DND-41 (cell line): ENCODE data around the gene FHIT.

Experiments
- ATAC-seq: fragments of 200-7000 bp; cut with Tn5 transposase; 3 replicates; pipeline ENCODE4 v1.9.1; 2021; ENCODE audit warnings: low read depth; ENCODE audit not compliant: insufficient read depth
- DNase-seq: peaks from one replicate; pipeline ENCODE4 v3.0.0-alpha.2; 2020
- H2AFZ ChIP-seq: 2 replicates; pipeline ENCODE4 v1.6.0; 2012; ENCODE audit warnings: low read depth, low read length
- H3K27ac ChIP-seq: 2 replicates; pipeline ENCODE4 v1.5.1; 2012; ENCODE audit warnings: low read length, inconsistent platforms
- H3K27me3 ChIP-seq: fragments of 200-600 bp; sonication (generic); 2 replicates; pipeline ENCODE4 v1.6.0; 2012; ENCODE audit warnings: low read length, mild to moderate bottlenecking, inconsistent platforms; ENCODE audit not compliant: insufficient read depth, poor library complexity
- H3K36me3 ChIP-seq: 2 replicates; pipeline ENCODE4 v1.5.1; 2012; ENCODE audit warnings: low read length, inconsistent platforms; ENCODE audit not compliant: insufficient read depth
- H3K4me1 ChIP-seq: 2 replicates; pipeline ENCODE4 v1.5.1; 2012; ENCODE audit warnings: mild to moderate bottlenecking, low read length; ENCODE audit not compliant: insufficient read depth
- H3K4me2 ChIP-seq: 2 replicates; pipeline ENCODE4 v1.6.0; 2012; ENCODE audit warnings: mild to moderate bottlenecking, moderate library complexity, low read length, inconsistent platforms; ENCODE audit not compliant: insufficient read depth
- H3K4me3 ChIP-seq, 2 experiments: fragments of 200-600 bp in 1 of 2; shearing (Covaris generic) in 1 of 2; 2 replicates each; pipeline ENCODE4 v1.5.1; 2012 to 2016; ENCODE audit warnings: inconsistent platforms in 2 of 2, low read length in 2 of 2, mild to moderate bottlenecking in 2 of 2, low read depth in 1 of 2, moderate library complexity in 1 of 2
- H3K79me2 ChIP-seq: 2 replicates; pipeline ENCODE4 v1.6.0; 2012; ENCODE audit warnings: low read length, inconsistent platforms; ENCODE audit not compliant: insufficient read depth
- H3K9ac ChIP-seq: 2 replicates; pipeline ENCODE4 v1.6.0; 2012; ENCODE audit warnings: low read depth, mild to moderate bottlenecking, inconsistent platforms, low read length, moderate library complexity
- H3K9me3 ChIP-seq: 2 replicates; pipeline ENCODE4 v1.5.1; 2012; ENCODE audit warnings: low read length, moderate library complexity, mild to moderate bottlenecking, inconsistent platforms; ENCODE audit not compliant: insufficient read depth, severe bottlenecking
- H4K20me1 ChIP-seq: 2 replicates; pipeline ENCODE4 v1.6.0; 2012; ENCODE audit warnings: low read length; ENCODE audit not compliant: insufficient read depth
- EZH2 ChIP-seq: IDR thresholded peaks from 3 replicates; pipeline ENCODE4 v1.6.1; 2012; ENCODE audit warnings: borderline replicate concordance, low read depth, mild to moderate bottlenecking, moderate library complexity, low read length, inconsistent platforms; ENCODE audit not compliant: severe bottlenecking
- TF ChIP-seq, protein P1 (sequence below): IDR thresholded peaks from 2 replicates; pipeline ENCODE4 v1.5.1; 2012; ENCODE audit warnings: borderline replicate concordance, low read length, moderate library complexity, mild to moderate bottlenecking; ENCODE audit not compliant: poor library complexity, severe bottlenecking; ENCODE audit errors: extremely low read depth

Gene FHIT

DNA sequence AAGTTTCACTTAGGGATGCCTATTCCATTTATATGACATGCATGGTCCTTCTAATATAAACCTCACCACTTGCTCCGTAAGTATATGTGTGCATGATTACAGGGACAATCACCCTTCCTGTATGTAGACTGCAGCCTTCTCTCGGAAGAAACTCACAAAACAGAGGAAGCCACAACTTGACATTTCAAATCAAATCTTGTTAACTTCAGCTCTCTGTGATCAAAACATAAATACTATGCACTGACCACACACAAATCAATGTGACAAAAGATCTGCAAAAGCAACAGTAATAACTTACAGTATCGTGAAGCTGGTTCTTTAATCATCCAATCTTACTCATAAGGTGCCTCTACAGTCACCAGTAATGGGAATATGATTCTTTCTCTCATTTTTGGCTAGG is 50.2 kb downstream of the FHIT start:
- Histone ChIP-seq H2AFZ (no peak overlapping the region), H3K4me2 (no peak overlapping the region), H3K36me3 (no peaks in the 10 kb centered on the region), H3K27ac (no peak overlapping the region), H3K4me1 (no peaks in the 10 kb centered on the region), H3K4me3 (no peak overlapping the region), H3K27me3 (no peaks in the 10 kb centered on the region), H3K9ac (no peak overlapping the region), H3K9me3 (no peaks in the 10 kb centered on the region), H3K79me2 (no peaks in the 10 kb centered on the region), H4K20me1 (no peaks in the 10 kb centered on the region)
- no peak for TF ChIP-seq EZH2
- TF ChIP-seq, protein P1, sequence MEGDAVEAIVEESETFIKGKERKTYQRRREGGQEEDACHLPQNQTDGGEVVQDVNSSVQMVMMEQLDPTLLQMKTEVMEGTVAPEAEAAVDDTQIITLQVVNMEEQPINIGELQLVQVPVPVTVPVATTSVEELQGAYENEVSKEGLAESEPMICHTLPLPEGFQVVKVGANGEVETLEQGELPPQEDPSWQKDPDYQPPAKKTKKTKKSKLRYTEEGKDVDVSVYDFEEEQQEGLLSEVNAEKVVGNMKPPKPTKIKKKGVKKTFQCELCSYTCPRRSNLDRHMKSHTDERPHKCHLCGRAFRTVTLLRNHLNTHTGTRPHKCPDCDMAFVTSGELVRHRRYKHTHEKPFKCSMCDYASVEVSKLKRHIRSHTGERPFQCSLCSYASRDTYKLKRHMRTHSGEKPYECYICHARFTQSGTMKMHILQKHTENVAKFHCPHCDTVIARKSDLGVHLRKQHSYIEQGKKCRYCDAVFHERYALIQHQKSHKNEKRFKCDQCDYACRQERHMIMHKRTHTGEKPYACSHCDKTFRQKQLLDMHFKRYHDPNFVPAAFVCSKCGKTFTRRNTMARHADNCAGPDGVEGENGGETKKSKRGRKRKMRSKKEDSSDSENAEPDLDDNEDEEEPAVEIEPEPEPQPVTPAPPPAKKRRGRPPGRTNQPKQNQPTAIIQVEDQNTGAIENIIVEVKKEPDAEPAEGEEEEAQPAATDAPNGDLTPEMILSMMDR, result no peak
- DNase-seq (no peak), ATAC-seq (no peak)

DNA sequence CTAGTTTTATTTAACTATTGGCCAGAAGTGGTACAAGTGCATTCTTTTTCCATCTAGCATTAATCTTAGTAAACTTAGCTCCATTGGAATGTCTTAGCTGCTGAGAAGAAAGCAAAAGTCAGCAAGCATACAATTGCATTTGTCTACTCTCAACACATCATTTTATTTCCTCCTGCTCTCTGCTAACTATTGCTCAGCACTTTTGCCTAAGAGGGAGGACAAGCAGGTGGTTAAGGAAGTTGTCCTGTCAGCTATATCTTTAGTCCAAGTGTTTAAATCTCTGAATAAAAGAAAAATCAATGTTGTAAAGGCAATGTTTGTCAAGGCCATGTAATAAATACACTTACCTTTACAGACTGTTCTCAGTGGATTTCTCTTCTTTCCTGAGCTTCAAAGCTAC is 51.0 kb downstream of the FHIT start:
- TF ChIP-seq EZH2, result no peak
- TF ChIP-seq, protein P1, result no peak
- no peak overlapping the region for H3K27ac ChIP-seq
- no peak overlapping the region for H3K4me2 ChIP-seq
- no peaks in the 10 kb centered on the region for H4K20me1 ChIP-seq
- no peaks in the 10 kb centered on the region for H3K4me1 ChIP-seq
- no peaks in the 10 kb centered on the region for H3K9me3 ChIP-seq
- H3K9ac ChIP-seq, result no peak overlapping the region
- H3K27me3 ChIP-seq, result no peaks in the 10 kb centered on the region
- no peak overlapping the region for H3K4me3 ChIP-seq
- DNase-seq, result no peak
- no peaks in the 10 kb centered on the region for H3K36me3 ChIP-seq
- H3K79me2 ChIP-seq, result no peaks in the 10 kb centered on the region
- no peak overlapping the region for H2AFZ ChIP-seq
- ATAC-seq, result no peak

DNA sequence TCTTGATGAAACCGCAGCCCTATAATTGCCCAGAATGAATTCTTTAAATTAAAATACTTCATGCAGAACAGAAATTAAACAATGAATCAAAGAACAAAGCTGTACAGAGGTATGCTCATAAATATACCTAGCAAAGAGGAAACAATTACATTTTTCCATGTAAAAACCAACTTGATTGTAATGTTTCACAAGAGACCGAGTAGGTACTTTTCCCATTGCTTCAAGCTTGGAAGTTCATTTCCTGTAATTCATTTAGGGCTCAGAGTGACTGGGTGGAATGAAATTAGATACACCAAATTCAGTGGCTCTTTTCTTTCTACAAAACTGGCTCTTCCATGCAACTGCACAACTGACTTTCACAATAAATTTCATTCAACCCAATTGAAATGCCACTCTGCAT is 51.4 kb downstream of the FHIT start:
- Histone ChIP-seq H3K27me3 (no peaks in the 10 kb centered on the region), H3K36me3 (no peaks in the 10 kb centered on the region), H3K9ac (no peak overlapping the region), H3K27ac (no peak overlapping the region), H4K20me1 (no peaks in the 10 kb centered on the region), H3K4me2 (no peak overlapping the region), H3K4me3 (no peak overlapping the region), H3K9me3 (no peaks in the 10 kb centered on the region), H3K79me2 (no peaks in the 10 kb centered on the region), H2AFZ (no peak overlapping the region), H3K4me1 (no peaks in the 10 kb centered on the region)
- DNase-seq, result no peak
- TF ChIP-seq, protein P1, result no peak
- no peak for TF ChIP-seq EZH2
- ATAC-seq, result no peak
